Mesothelial cell of epicardium (in vitro differentiated cells): ENCODE measurements around the gene TIGIT. TPM values are rescaled to one million over a fixed set of nuclear protein-coding genes. Genes with fewer than 3 reads are reported as not detected.
"Not testable (repeated sequence)": the region's sequence is repeated elsewhere in the genome, so short reads cannot be mapped to it uniquely, and the experiment has no call there.

Experiments
- DNase-seq, 2 experiments: peaks; one replicate each; pipeline ENCODE4 v3.0.0; 2021; ENCODE audit warnings: low spot score in 2 of 2; ENCODE audit not compliant: unreplicated experiment in 2 of 2
- H3K27ac Mint-ChIP-seq: 2 replicates; pipeline ENCODE4 v1.8.0; 2021; ENCODE audit warnings: mixed read lengths
- H3K27me3 Mint-ChIP-seq: 2 replicates; pipeline ENCODE4 v1.8.0; 2021; ENCODE audit warnings: low read depth, mixed read lengths
- H3K36me3 Mint-ChIP-seq: 2 replicates; pipeline ENCODE4 v1.8.0; 2021; ENCODE audit warnings: mixed read lengths
- H3K4me1 Mint-ChIP-seq: 2 replicates; pipeline ENCODE4 v1.8.0; 2021; ENCODE audit warnings: mixed read lengths
- H3K4me3 Mint-ChIP-seq: 2 replicates; pipeline ENCODE4 v1.8.0; 2021; ENCODE audit warnings: mild to moderate bottlenecking, moderate library complexity, mixed read lengths
- H3K9me3 Mint-ChIP-seq: 2 replicates; pipeline ENCODE4 v1.8.0; 2021; ENCODE audit warnings: mixed read lengths
- total RNA-seq: library from RNA; stranded (reverse); gene quantifications from 3 replicates; pipeline ENCODE4 v1.2.1, GENCODE V29; 2021
- TF ChIP-seq, protein P1 (sequence below): fragments of 200-600 bp; sonication (generic); IDR thresholded peaks from one replicate; pipeline ENCODE4 v1.5.0; 2021; ENCODE audit warnings: antibody characterized with exemption; ENCODE audit not compliant: unreplicated experiment

TIGIT gene
- total RNA-seq, 1 donor from 2014 or later, result not detected

DNA sequence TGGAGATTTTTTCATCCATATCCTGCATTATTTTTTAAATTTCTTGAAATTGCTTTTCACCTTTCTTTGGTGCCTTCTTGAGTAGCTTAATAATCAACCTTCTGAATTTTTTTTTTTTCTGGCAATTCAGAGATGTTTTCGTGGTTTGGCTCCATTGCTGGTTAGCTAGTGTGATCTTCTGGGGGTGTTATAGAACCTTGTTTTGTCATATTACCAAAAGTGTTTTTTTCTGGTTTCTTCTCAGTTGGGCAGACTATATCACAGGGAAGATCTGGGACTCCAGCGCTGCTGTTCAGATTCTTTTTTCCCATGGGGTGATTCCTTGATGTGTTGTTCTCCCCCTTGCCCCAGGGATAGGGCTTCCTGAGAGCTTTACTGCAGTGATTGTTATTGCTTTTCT lies 23.8 kb upstream of the TIGIT start:
- TF ChIP-seq, protein P1, sequence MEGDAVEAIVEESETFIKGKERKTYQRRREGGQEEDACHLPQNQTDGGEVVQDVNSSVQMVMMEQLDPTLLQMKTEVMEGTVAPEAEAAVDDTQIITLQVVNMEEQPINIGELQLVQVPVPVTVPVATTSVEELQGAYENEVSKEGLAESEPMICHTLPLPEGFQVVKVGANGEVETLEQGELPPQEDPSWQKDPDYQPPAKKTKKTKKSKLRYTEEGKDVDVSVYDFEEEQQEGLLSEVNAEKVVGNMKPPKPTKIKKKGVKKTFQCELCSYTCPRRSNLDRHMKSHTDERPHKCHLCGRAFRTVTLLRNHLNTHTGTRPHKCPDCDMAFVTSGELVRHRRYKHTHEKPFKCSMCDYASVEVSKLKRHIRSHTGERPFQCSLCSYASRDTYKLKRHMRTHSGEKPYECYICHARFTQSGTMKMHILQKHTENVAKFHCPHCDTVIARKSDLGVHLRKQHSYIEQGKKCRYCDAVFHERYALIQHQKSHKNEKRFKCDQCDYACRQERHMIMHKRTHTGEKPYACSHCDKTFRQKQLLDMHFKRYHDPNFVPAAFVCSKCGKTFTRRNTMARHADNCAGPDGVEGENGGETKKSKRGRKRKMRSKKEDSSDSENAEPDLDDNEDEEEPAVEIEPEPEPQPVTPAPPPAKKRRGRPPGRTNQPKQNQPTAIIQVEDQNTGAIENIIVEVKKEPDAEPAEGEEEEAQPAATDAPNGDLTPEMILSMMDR, result no peak
- Mint-ChIP-seq H3K36me3 (no peaks in the 10 kb centered on the region), H3K4me3 (no peak overlapping the region), H3K4me1 (no peaks in the 10 kb centered on the region), H3K27me3 (no peaks in the 10 kb centered on the region), H3K27ac (no peak overlapping the region), H3K9me3 (peaks cover 58% of the 10 kb centered on the region)
- DNase-seq, result no peak

DNA sequence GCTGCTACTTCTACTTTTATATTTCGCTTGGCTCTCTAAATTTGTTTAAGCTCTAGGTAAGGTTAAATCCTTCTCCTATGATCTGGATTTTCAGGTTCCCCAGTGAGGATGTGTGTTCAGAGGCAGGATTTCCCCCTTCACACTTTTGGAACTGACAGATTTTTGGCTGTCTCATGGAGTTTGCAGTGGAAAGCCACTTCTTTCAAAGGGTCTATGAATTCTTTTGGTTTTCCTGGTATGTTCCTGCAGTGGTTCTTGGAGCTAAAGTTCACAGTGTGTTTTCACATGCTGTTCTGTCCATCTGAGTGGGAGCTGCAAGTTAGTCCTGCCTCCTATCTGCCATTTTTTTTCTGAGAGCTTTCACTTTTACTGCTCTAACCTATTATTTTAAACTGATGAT lies 21.6 kb upstream of the TIGIT start:
- Mint-ChIP-seq H3K36me3 (no peaks in the 10 kb centered on the region), H3K27me3 (no peaks in the 10 kb centered on the region), H3K27ac (no peak overlapping the region), H3K4me3 (no peak overlapping the region), H3K4me1 (no peaks in the 10 kb centered on the region), H3K9me3 (peaks cover 36% of the 10 kb centered on the region)
- no peak for DNase-seq
- TF ChIP-seq, protein P1, result no peak

DNA sequence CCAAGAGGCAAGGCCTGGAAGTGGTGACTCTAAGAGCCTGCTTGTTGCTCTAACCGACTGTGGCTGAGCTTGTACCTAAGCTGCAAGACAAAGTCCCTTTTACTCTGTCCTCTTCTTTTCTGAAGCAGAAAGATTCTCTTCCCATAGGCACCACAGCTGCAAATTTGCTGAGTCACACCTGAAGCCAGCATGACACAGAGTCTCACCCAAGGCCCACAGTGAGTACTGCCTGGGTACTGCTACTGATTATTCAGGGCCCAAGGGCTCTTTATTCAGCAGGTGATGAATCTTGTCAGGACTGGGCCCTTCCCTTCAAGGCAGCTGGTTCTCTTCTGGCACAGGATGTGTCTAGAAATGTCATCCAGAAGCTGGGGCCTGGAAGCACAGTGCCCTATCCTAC lies 18.9 kb upstream of the TIGIT start:
- Mint-ChIP-seq H3K27ac (no peak overlapping the region), H3K4me3 (no peak overlapping the region), H3K27me3 (no peaks in the 10 kb centered on the region), H3K4me1 (no peaks in the 10 kb centered on the region), H3K36me3 (no peaks in the 10 kb centered on the region), H3K9me3 (peaks cover 14% of the 10 kb centered on the region)
- TF ChIP-seq, protein P1, result no peak
- no peak for DNase-seq

DNA sequence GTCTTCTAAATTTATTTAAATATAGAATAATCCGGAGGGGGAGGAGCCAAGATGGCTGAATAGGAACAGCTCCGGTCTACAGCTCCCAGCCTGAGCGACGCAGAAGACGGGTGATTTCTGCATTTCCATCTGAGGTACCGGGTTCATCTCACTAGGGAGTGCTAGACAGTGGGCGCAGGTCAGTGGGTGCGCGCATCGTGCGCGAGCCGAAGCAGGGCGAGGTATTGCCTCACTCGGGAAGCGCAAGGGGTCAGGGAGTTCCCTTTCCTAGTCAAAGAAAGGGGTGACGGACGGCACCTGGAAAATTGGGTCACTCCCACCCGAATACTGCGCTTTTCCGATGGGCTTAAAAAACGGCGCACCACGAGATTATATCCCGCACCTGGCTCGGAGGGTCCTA lies 17.0 kb upstream of the TIGIT start:
- H3K27ac Mint-ChIP-seq, H3K4me3 Mint-ChIP-seq, H3K27me3 Mint-ChIP-seq: not testable (repeated sequence)

DNA sequence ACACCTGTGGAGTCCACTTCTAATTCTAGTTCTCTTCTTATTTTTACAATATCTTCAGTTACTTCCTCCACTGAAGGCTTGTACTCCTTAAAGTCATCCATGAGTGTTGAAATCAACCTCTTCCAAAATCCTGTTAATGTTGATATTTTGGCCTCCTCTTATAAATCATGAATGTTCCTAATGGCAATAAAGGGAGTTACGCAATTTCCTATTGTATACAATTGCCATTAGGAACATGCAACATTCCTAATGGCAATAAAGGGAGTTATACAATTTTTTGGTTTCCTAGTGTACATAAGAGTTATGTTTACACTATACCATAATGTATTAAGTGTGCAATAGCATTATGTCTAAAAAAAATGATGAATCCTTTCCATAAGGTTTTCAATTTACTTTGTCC lies 9.2 kb upstream of the TIGIT start:
- no peak overlapping the region for H3K4me3 Mint-ChIP-seq
- DNase-seq, result no peak
- H3K36me3 Mint-ChIP-seq, result no peaks in the 10 kb centered on the region
- H3K27ac Mint-ChIP-seq, result no peak overlapping the region
- TF ChIP-seq, protein P1, result no peak
- H3K27me3 Mint-ChIP-seq, result peaks cover 3% of the 10 kb centered on the region
- no peaks in the 10 kb centered on the region for H3K4me1 Mint-ChIP-seq
- peaks cover 7% of the 10 kb centered on the region for H3K9me3 Mint-ChIP-seq

More for the DNA sequence above, 17.0 kb upstream of the TIGIT start:
- H3K36me3 Mint-ChIP-seq, H3K4me1 Mint-ChIP-seq, H3K9me3 Mint-ChIP-seq, DNase-seq: not testable (repeated sequence)

DNA sequence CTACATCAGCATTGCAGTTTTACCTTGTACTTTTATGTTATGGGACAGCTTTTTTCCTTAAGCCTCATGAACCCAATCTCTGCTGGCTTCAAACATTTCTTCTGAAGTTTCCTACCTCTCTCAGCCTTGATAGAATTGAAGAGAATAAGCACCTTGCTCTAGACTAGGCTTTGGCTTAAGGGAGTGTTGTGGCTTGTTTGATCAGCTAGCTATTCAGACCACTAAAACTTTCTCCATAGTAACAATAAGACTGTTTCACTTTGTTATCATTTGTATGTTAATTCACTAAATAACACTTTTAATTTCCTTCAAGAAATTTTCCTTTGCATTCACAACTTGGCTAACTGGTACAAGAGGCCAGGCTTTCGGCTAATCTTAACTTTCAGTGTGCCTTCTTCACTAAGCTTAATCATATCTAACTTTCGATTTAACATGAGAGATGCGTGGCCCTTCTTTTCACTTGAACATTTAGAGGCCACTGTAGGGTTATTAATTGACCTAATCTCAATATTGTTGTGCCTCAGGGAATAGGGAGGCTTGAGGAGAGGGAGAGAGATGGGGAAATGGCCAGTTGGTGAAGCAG lies 8.1 kb upstream of the TIGIT start:
- TF ChIP-seq, protein P1, result no peak
- no peaks in the 10 kb centered on the region for H3K4me1 Mint-ChIP-seq
- H3K9me3 Mint-ChIP-seq, result peaks cover 7% of the 10 kb centered on the region
- peaks cover 3% of the 10 kb centered on the region for H3K27me3 Mint-ChIP-seq
- no peak for DNase-seq
- H3K4me3 Mint-ChIP-seq, result no peak overlapping the region
- no peak overlapping the region for H3K27ac Mint-ChIP-seq
- no peaks in the 10 kb centered on the region for H3K36me3 Mint-ChIP-seq
